ENCODE results near the gene PLA2G15.

PLA2G15 gene

DNA sequence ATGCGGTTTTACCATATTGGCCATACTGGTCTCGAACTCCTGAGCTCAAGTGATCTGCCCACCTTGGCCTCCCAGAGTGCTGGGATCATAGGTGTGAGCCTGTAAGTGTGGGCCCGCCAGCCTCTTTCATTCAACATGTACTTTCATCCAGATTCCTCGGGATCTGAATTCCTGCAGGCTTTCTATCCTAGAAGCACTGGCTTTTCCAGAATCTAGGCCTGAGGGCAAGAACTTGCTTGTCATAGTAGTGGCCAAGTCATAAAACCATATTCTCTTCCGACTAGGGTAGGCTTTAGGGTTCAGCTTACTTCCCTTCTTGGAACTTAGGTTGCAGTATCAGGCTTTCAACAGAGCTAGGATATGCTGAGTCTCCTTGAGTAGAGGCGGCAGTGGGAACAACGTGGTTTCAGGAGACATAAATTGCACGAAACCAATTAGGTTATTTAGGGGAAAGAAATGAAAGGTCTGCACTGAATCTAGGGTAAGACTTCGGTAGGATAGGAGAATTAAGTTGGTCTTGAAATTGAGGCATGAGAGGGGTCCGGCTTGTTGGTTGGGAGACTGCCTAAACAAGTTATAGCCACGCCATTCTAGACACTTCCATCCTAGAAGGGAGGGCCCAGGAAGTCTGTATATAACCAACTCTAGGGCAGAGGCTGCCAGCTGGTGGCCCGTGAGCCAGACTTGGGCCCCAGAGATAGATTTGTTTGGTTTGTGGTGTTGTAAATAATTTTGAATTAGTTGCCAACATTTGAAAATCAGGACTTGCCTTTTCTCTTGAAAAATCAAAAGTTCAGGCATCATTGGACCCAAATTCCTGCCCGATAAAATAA is 34.8 kb downstream of the PLA2G15 start:
- DNase-seq (ENCODE audit: low spot score) (no peak), ATAC-seq (ENCODE audit: low read depth) (no peak)
- Histone ChIP-seq H3K9me3 (ENCODE audit: severe bottlenecking) (no peaks in the 10 kb centered on the region), H3K4me1 (ENCODE audit: insufficient read depth, poor library complexity, severe bottlenecking) (peaks cover 12% of the 10 kb centered on the region), H3K36me3 (ENCODE audit: low read depth) (peaks cover 38% of the 10 kb centered on the region), H3K4me3 (ENCODE audit: severe bottlenecking) (no peak overlapping the region), H3K27me3 (ENCODE audit: insufficient read depth, poor library complexity, severe bottlenecking) (no peaks in the 10 kb centered on the region), H3K27ac (ENCODE audit: poor library complexity, severe bottlenecking) (no peak overlapping the region)
- TF ChIP-seq, protein P1, sequence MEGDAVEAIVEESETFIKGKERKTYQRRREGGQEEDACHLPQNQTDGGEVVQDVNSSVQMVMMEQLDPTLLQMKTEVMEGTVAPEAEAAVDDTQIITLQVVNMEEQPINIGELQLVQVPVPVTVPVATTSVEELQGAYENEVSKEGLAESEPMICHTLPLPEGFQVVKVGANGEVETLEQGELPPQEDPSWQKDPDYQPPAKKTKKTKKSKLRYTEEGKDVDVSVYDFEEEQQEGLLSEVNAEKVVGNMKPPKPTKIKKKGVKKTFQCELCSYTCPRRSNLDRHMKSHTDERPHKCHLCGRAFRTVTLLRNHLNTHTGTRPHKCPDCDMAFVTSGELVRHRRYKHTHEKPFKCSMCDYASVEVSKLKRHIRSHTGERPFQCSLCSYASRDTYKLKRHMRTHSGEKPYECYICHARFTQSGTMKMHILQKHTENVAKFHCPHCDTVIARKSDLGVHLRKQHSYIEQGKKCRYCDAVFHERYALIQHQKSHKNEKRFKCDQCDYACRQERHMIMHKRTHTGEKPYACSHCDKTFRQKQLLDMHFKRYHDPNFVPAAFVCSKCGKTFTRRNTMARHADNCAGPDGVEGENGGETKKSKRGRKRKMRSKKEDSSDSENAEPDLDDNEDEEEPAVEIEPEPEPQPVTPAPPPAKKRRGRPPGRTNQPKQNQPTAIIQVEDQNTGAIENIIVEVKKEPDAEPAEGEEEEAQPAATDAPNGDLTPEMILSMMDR (IDR thresholded peaks at IDR 0.05; ENCODE audit: poor library complexity, severe bottlenecking) = no peak

DNA sequence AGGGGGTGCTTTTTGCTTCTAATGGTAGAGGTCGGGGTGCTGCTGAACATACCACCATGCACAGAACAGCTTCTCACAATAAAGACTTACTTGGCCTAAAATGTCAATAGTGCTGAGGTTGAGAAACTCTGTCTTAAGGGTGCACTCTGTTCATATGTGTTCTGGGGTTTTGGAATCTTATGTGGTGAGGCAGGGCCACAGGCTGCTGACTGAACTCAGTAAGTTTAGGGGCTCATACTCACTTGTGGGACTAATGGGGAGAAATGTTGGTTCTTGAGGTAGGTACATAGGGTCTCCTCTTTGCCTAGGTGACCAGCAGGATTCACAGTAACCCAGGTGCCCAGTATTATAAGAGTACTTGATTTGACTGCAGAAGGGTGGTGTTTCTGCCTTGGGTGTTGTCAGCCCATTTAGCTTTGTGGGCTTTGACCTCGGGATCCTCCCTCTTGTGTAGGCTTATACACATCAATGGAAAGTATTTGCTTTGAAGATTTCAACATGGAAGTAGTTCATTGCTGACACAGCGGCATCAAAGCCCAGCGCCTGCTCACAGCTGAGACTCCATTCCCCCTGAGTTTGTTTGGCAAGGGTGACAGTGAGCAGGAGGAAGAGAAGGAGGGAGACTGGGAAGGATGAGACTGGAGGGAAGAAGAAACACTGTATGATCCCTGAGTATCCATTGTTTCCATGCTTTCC is 36.3 kb downstream of the PLA2G15 start:
- no peak overlapping the region for H3K27ac ChIP-seq (ENCODE audit: poor library complexity, severe bottlenecking)
- no peak overlapping the region for H3K4me3 ChIP-seq (ENCODE audit: severe bottlenecking)
- DNase-seq (ENCODE audit: low spot score) (no peak), ATAC-seq (ENCODE audit: low read depth) (no peak)
- H3K4me1 ChIP-seq (ENCODE audit: insufficient read depth, poor library complexity, severe bottlenecking) = no peaks in the 10 kb centered on the region
- H3K27me3 ChIP-seq (ENCODE audit: insufficient read depth, poor library complexity, severe bottlenecking) = no peaks in the 10 kb centered on the region
- TF ChIP-seq, protein P1 (IDR thresholded peaks at IDR 0.05; ENCODE audit: poor library complexity, severe bottlenecking) = no peak
- no peaks in the 10 kb centered on the region for H3K9me3 ChIP-seq (ENCODE audit: severe bottlenecking)
- peaks cover 34% of the 10 kb centered on the region for H3K36me3 ChIP-seq (ENCODE audit: low read depth)

DNA sequence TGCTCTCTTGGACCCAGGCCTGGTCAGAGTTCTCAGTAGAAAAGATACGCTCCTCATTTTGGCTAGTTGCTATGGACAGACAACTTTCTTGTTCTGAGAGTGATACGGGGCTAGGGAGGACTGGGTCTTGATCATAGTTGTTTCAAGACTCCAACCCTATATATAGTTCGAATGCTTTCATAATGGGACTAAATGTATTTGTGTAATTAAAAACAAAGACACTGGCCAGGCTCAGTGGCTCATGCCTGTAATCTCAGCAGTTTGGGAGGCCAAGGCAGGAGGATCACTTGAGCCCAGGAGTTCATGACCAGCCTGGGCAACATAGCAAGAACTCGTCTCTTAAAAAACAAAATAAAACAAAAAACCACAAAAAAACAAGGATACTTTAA is 36.9 kb downstream of the PLA2G15 start:
- no peak for ATAC-seq (ENCODE audit: low read depth)
- Histone ChIP-seq H3K36me3 (ENCODE audit: low read depth) (peaks cover 36% of the 10 kb centered on the region), H3K4me1 (ENCODE audit: insufficient read depth, poor library complexity, severe bottlenecking) (no peaks in the 10 kb centered on the region), H3K4me3 (ENCODE audit: severe bottlenecking) (no peak overlapping the region), H3K9me3 (ENCODE audit: severe bottlenecking) (no peaks in the 10 kb centered on the region), H3K27ac (ENCODE audit: poor library complexity, severe bottlenecking) (no peak overlapping the region), H3K27me3 (ENCODE audit: insufficient read depth, poor library complexity, severe bottlenecking) (no peaks in the 10 kb centered on the region)
- TF ChIP-seq, protein P1 (IDR thresholded peaks at IDR 0.05; ENCODE audit: poor library complexity, severe bottlenecking) = no peak
- DNase-seq (ENCODE audit: low spot score) = no peak

DNA sequence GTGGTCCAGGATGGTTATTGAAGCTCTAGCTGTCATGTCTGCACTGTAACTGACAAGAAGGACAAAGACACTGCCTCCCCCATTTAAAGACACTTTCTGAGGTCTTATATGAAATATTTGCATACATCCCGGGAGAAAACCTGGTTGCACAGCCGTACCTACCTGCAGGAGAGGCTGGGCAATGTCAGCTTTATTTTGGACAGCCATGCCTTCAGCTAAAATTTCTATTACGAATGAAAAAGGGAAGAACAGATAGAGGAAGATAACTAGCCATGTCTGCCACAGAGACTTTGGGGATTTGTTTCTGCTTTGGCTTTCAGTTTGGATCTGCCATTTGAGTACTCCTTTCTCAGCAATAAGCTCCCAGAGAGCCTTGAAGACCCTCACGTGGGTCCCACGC is 38.2 kb downstream of the PLA2G15 start:
- Histone ChIP-seq H3K4me1 (ENCODE audit: insufficient read depth, poor library complexity, severe bottlenecking) (no peaks in the 10 kb centered on the region), H3K9me3 (ENCODE audit: severe bottlenecking) (no peaks in the 10 kb centered on the region), H3K4me3 (ENCODE audit: severe bottlenecking) (no peak overlapping the region), H3K27me3 (ENCODE audit: insufficient read depth, poor library complexity, severe bottlenecking) (no peaks in the 10 kb centered on the region), H3K36me3 (ENCODE audit: low read depth) (peaks cover 39% of the 10 kb centered on the region), H3K27ac (ENCODE audit: poor library complexity, severe bottlenecking) (no peak overlapping the region)
- DNase-seq (ENCODE audit: low spot score) = no peak
- TF ChIP-seq, protein P1 (IDR thresholded peaks at IDR 0.05; ENCODE audit: poor library complexity, severe bottlenecking) = no peak
- no peak for ATAC-seq (ENCODE audit: low read depth)

Data from RWPE2 (cell line).